ENCODE measurements around the gene MALSU1. TPM values are rescaled to one million over a fixed set of nuclear protein-coding genes. Genes with fewer than 3 reads are reported as not detected.

The MALSU1 gene
- total RNA-seq, 2 donors from 2014 or later: 37.5 to 54.3 TPM

- Histone ChIP-seq H3K9ac (ENCODE audit: low read depth in 2 of 2, low read length in 2 of 2) (no peak overlapping the region), H3K36me3 (no peaks in the 10 kb centered on the region), H3K4me3 (no peak overlapping the region), H3K4me1 (no peaks in the 10 kb centered on the region), H3K27me3 (no peaks in the 10 kb centered on the region), H3K27ac (no peak overlapping the region), H3K9me3 (no peaks in the 10 kb centered on the region)
- no peak for DNase-seq
- intact Hi-C loops (cut with DNase I): no loop called here
- TF ChIP-seq CTCF (IDR thresholded peaks at IDR 0.05): no peak
These were observed 42.9 kb downstream of the MALSU1 start for GRCh38 chr7:23341846-23342598.

GRCh38 chr7:23343102-23343501 is 44.0 kb downstream of the MALSU1 start:
- DNase-seq: no peak
- no peak overlapping the region for H3K4me3 ChIP-seq
- no peaks in the 10 kb centered on the region for H3K36me3 ChIP-seq
- H3K9me3 ChIP-seq: no peaks in the 10 kb centered on the region
- intact Hi-C loops (cut with DNase I): no loop called here
- no peak overlapping the region for H3K9ac ChIP-seq (ENCODE audit: low read depth in 2 of 2, low read length in 2 of 2)
- TF ChIP-seq CTCF (IDR thresholded peaks at IDR 0.05): no peak
- no peaks in the 10 kb centered on the region for H3K27me3 ChIP-seq
- H3K27ac ChIP-seq: no peak overlapping the region
- H3K4me1 ChIP-seq: no peaks in the 10 kb centered on the region

GRCh38 chr7:23343806-23344475 is 44.8 kb downstream of the MALSU1 start:
- no peak for DNase-seq
- Histone ChIP-seq H3K4me1 (no peaks in the 10 kb centered on the region), H3K27ac (no peak overlapping the region), H3K9ac (ENCODE audit: low read depth in 2 of 2, low read length in 2 of 2) (no peak overlapping the region), H3K9me3 (no peaks in the 10 kb centered on the region), H3K36me3 (no peaks in the 10 kb centered on the region), H3K4me3 (no peak overlapping the region), H3K27me3 (no peaks in the 10 kb centered on the region)
- no peak for TF ChIP-seq CTCF (IDR thresholded peaks at IDR 0.05)
- intact Hi-C loops (cut with DNase I): no loop called here

- Histone ChIP-seq H3K4me1 (no peaks in the 10 kb centered on the region), H3K4me3 (no peak overlapping the region), H3K27ac (no peak overlapping the region), H3K27me3 (no peaks in the 10 kb centered on the region), H3K9ac (ENCODE audit: low read depth in 2 of 2, low read length in 2 of 2) (no peak overlapping the region), H3K9me3 (no peaks in the 10 kb centered on the region), H3K36me3 (no peaks in the 10 kb centered on the region)
- no peak for DNase-seq
- intact Hi-C loops (cut with DNase I): no loop called here
- TF ChIP-seq CTCF (IDR thresholded peaks at IDR 0.05): no peak
These were observed 46.5 kb downstream of the MALSU1 start for GRCh38 chr7:23345601-23346000.

- Histone ChIP-seq H3K27me3 (no peaks in the 10 kb centered on the region), H3K27ac (no peak overlapping the region), H3K9me3 (no peaks in the 10 kb centered on the region), H3K9ac (ENCODE audit: low read depth in 2 of 2, low read length in 2 of 2) (no peak overlapping the region), H3K36me3 (no peaks in the 10 kb centered on the region), H3K4me3 (no peak overlapping the region), H3K4me1 (no peaks in the 10 kb centered on the region)
- no peak for DNase-seq
- TF ChIP-seq CTCF (IDR thresholded peaks at IDR 0.05): no peak
- intact Hi-C loops (cut with DNase I): no loop called here
These were observed 47.2 kb downstream of the MALSU1 start for GRCh38 chr7:23346316-23346715.
